ENCODE results near the gene CEP164.

Gene CEP164

GRCh38 chr11:117327567-117328374 is at the start of gene CEP164:
Gene CEP164, plus strand, starts transcription at chr11:117327854. Its CDS starts 10,733 bp downstream, at chr11:117338587.
- peak; percentile 97 for DNase-seq

DNA sequence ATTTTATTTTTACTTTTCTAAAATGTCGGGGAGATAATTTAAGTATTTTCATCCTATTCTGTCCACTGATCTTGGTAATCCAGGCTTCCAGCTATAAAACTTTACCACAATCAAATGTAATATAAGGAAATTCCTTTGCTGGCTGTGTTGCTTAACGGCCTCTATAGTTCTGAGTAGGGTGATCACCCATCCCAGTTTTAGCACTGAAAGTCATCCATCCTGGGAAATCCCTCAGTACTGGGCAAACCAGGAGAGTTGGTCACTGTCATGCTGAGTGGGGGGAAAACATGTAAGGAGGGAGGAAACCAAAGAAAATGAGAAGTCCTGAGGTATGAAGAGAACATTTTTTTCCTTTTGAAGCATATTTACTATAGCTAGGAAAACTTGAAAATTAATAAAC is 49.3 kb upstream of the CEP164 start:
- no peak for DNase-seq

DNA sequence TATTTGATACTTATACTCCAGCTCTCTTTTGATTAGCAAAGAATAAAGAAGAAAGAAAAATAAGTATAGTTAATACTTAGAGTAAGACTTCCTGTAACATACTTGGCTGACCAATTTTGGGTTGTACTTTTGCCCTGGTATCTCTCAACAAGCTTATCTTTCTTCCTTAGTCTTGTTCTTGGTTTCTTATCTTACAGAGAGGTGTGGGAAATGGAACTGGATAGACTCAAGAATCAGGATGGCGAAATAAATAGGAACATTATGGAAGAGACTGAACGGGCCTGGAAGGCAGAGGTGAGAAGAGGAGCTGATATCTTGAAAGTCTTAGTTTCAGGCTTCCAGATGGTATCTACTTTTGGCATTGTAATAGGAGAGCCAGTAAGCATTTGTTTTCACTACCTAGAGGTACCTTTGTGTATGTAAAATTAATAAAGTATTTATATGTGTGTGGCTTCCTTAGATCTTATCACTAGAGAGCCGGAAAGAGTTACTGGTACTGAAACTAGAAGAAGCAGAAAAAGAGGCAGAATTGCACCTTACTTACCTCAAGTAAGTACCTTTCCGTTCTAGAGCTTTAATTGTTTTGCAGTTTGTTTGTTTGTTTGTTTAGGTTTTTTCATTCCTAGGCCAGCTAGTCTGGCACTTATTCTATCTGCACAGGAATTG is 47.8 kb upstream of the CEP164 start:
- DNase-seq: peak; percentile 40

DNA sequence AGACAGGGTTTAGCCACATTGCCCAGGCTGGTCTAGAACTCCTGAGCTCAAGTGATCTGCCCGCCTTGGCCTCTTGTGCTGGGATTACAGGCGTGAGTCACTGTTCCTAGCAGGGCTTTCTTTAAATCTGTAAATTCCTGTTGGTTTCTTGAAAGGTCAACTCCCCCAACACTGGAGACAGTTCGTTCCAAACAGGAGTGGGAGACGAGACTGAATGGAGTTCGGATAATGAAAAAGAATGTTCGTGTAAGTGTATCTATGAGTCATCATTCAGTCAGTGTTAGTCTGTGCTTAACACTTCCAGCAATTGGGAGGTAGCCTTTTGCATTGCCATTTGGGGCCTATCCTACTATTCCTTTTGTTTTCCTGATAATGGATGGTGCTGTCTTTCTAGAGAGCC is 46.5 kb upstream of the CEP164 start:
- no peak for DNase-seq

DNA sequence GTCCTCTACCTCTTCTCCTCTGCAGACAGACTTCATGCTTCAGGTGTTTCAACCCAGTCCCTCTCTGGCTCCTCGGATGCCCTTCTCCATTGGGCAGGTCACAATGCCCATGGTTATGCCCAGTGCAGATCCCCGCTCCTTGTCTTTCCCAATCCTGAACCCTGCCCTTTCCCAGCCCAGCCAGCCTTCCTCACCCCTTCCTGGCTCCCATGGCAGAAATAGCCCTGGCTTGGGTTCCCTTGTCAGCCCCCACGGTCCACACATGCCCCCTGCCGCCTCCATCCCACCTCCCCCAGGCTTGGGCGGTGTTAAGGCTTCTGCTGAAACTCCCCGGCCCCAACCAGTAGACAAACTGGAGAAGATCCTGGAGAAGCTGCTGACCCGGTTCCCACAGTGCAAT is 45.8 kb upstream of the CEP164 start:
- no peak for DNase-seq

GRCh38 chr11:117282956-117283355 is 44.7 kb upstream of the CEP164 start:
- DNase-seq: no peak

DNA sequence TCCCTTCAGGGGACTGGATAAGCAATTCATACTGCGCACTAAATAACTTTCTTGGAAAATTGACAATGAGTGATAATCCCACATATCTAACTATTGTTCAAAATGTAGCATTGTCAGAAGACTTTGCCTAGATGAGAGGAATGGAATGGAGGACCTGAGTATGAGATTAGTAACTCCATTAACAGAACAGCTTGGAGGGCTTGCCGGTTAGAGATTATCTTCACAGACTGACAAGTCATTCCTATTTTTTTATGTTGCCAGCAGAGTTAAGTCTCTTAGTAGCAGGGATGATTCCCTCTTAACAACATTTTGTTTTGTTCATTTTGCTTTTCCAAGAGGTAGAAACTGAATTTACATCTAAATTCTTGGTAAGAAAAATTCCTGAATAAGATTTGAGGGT is 43.6 kb upstream of the CEP164 start:
- no peak for DNase-seq

GRCh38 chr11:117286588-117286987 is 41.1 kb upstream of the CEP164 start:
- no peak for DNase-seq

GRCh38 chr11:117287668-117288067 is 40.0 kb upstream of the CEP164 start:
- no peak for DNase-seq

- no peak for DNase-seq
These were observed 37.9 kb upstream of the CEP164 start for GRCh38 chr11:117289795-117290194.

DNA sequence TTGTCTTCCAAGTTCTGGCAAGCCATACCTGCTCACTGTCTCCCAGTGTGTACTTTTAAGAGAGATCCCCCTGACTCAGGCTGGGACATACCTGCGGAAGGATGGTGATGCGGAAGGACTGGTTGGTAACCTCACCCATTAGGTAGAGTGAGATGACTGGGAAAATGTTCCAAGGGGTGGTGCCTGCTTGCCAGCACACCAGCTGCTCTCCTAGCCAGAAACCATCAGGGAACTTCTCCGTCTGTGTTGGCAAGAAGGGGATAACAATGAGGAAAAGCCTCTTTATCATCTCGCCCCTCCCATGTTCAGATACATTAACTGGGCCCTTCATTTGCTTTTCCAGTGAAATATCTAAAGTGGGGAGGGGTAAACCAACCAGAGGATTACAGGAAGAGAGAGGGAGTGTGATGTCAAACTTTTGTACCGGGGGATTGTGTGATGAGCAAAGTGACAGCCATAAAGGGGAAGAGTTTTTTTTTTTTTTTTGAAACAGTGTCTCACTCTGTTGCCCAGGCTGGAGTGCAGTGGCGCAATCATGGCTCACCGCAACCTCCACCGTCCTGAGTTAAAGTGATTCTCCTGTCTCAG is 36.8 kb upstream of the CEP164 start, which contains the start of gene BACE1-AS:
BACE1-AS (plus strand) TSS at position 538 of the 588 bp plus-strand sequence.
- no peak for DNase-seq

- DNase-seq: no peak
These were observed 35.0 kb upstream of the CEP164 start for GRCh38 chr11:117292616-117293015.

DNA sequence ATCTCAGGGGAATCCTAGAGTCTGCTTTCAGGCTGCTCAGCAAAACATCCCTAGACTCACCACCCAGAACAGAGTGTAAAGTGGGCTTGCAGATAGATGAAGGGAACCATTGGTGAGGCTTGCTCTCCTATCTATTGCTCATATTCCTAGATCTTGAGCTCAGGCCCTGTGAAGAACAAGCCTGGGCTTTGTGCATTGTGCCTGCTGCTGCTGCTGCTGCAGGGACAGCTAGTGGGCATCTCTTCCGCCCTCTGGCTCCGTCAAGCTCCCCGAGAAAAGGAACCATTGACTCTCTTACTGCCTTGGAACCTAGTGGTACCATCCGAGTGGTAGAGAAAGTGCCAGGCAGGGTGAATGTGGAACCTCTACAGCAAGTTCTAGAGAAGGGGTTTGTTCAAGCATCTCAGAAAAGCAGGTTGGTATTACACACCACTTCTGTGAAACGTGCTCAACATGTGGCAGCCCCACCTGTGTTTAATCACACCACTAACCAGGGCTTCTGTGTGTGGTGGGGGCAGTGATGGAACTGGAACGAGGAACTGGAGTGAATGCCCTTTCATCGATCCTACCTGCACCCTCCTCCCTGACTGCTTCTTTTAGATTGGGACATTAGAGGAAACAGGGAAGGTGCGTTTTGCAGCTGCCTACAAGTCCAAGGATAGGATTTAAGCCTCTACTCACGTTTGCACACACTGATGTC is 32.1 kb upstream of the CEP164 start:
- no peak for DNase-seq

DNA sequence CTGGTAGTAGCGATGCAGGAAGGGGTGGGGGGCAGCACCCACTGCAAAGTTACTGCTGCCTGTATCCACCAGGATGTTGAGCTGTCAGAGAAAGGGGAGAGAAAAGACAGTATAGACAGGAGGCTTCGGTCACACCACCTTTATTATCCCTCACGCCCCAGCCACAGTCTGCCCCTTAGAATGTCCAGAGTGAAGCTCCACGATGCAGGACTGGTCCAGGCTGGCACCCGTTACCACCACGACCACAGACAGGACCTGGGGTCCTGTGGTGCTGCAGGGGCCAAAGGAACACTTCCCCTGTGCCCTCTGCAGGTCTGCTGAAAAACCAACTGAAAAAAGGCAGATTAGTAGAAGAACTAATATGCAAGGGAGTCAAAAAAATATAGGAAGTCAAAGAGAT is 30.8 kb upstream of the CEP164 start:
- no peak for DNase-seq

DNA sequence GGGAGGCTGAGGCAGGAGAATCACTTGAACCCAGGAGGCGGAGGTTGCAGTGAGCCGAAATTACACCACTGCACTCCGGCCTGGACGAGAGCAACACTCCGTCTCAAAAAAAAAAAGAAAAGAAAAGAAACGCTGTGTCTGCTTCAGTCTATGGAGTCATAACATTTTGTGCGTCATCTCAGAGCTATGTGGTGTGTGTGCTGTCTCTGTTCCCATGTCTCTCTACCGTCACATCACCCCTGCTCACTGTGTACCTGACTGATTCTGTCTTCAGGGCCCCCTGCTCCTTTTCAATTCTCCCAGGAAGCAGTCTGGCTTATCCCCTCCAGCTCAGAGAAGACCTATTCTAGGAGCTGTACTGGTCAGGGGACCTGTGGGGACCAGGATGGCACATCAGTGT is 29.5 kb upstream of the CEP164 start:
- DNase-seq: no peak

- no peak for DNase-seq
These were observed 28.0 kb upstream of the CEP164 start for GRCh38 chr11:117299351-117300282.

GRCh38 chr11:117300283-117300663 is 27.4 kb upstream of the CEP164 start:
- DNase-seq: no peak

GRCh38 chr11:117300773-117301172 is 26.9 kb upstream of the CEP164 start:
- DNase-seq: no peak

GRCh38 chr11:117302228-117302627 is 25.4 kb upstream of the CEP164 start:
- DNase-seq: no peak

DNA sequence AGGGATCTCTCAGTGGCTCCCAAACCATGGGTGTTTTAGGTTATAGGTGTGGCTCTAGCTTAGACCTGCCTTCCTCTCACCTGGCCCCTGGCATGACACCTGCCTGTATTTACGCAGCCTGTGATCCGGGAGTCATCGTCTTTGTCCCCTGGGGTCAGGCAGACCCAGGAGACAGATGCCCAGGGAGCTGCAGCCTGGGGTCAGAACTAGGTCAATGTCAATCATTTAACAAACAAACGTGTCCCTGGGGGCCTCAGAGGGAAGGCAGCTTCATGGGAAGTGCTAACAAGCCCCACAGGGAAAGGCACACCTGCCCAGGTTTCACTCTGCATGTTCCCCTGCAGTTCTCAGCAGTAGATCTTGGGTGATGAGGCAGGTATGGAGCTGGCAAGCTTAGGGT is 24.6 kb upstream of the CEP164 start:
- no peak for DNase-seq

GRCh38 chr11:117303646-117304315 is 23.9 kb upstream of the CEP164 start:
- no peak for DNase-seq

GRCh38 chr11:117305145-117305544 is 22.5 kb upstream of the CEP164 start:
- DNase-seq: no peak

Measured in activated CD4-positive, alpha-beta T cell treated with anti-CD3 and anti-CD28 coated beads, Interleukin-2, amount 50 U/mL, for 16 hours (primary cell).